Neural progenitor cell (in vitro differentiated cells): ENCODE measurements around the gene KCNH1. TPM values are rescaled to one million over a fixed set of nuclear protein-coding genes. Genes with fewer than 3 reads are reported as not detected.

Source experiments
- DNase-seq: peaks from one replicate; pipeline ENCODE4 v3.0.0-alpha.2; 2016; ENCODE audit warnings: low spot score
- H2AFZ ChIP-seq: fragments of 200-600 bp; sonication (generic); replicated peaks from 2 replicates; pipeline ENCODE4 v1.6.1; 2016; ENCODE audit warnings: antibody characterized with exemption
- H3F3A ChIP-seq: fragments of 200-600 bp; sonication (generic); 2 replicates; pipeline ENCODE4 v1.6.1; 2016; ENCODE audit warnings: antibody characterized with exemption, low read depth
- H3K27ac ChIP-seq: fragments of 200-600 bp; sonication (generic); 2 replicates; pipeline ENCODE4 v1.5.1; 2016; ENCODE audit warnings: mild to moderate bottlenecking
- H3K27me3 ChIP-seq: fragments of 200-600 bp; sonication (generic); 2 replicates; pipeline ENCODE4 v1.6.1; 2016; ENCODE audit warnings: mild to moderate bottlenecking, moderate library complexity
- H3K36me3 ChIP-seq: fragments of 200-600 bp; sonication (generic); 2 replicates; pipeline ENCODE4 v1.5.1; 2016
- H3K4me1 ChIP-seq: fragments of 200-600 bp; sonication (generic); 2 replicates; pipeline ENCODE4 v1.6.1; 2016; ENCODE audit warnings: mixed run types
- H3K4me2 ChIP-seq: fragments of 200-600 bp; sonication (generic); 2 replicates; pipeline ENCODE4 v1.6.1; 2016
- H3K4me3 ChIP-seq: fragments of 200-600 bp; sonication (generic); 2 replicates; pipeline ENCODE4 v1.5.1; 2016
- H3K79me2 ChIP-seq: fragments of 200-600 bp; sonication (generic); 2 replicates; pipeline ENCODE4 v1.6.1; 2016; ENCODE audit warnings: low read depth
- H3K9ac ChIP-seq: fragments of 200-600 bp; sonication (generic); 2 replicates; pipeline ENCODE4 v1.6.1; 2016
- H3K9me3 ChIP-seq: fragments of 200-600 bp; sonication (generic); 2 replicates; pipeline ENCODE4 v1.5.1; 2016; ENCODE audit warnings: low read depth
- H4K20me1 ChIP-seq: fragments of 200-600 bp; sonication (generic); 2 replicates; pipeline ENCODE4 v1.6.1; 2016; ENCODE audit warnings: low read depth
- H3K27ac Mint-ChIP-seq: 3 replicates; pipeline ENCODE4 v1.8.0; 2021; ENCODE audit warnings: mixed read lengths
- H3K27me3 Mint-ChIP-seq: 2 replicates; pipeline ENCODE4 v1.8.0; 2022; ENCODE audit warnings: low read depth, mild to moderate bottlenecking, inconsistent platforms, moderate library complexity, mixed read lengths; ENCODE audit not compliant: insufficient read depth
- H3K36me3 Mint-ChIP-seq: 3 replicates; pipeline ENCODE4 v1.8.0; 2021; ENCODE audit warnings: mixed read lengths
- H3K4me1 Mint-ChIP-seq: 3 replicates; pipeline ENCODE4 v1.8.0; 2021; ENCODE audit warnings: mixed read lengths
- H3K4me3 Mint-ChIP-seq: 3 replicates; pipeline ENCODE4 v1.8.0; 2021; ENCODE audit warnings: mild to moderate bottlenecking, moderate library complexity, mixed read lengths
- H3K9me3 Mint-ChIP-seq: 3 replicates; pipeline ENCODE4 v1.8.0; 2020; ENCODE audit warnings: mixed read lengths
- EZH2 ChIP-seq: fragments of 200-600 bp; sonication (generic); IDR thresholded peaks from 2 replicates; pipeline ENCODE4 v1.6.1; 2017; ENCODE audit warnings: antibody characterized with exemption, mild to moderate bottlenecking, moderate library complexity
- EZH2phosphoT487 ChIP-seq: fragments of 200-600 bp; sonication (generic); IDR thresholded peaks from 2 replicates; pipeline ENCODE4 v1.6.1; 2017; ENCODE audit warnings: antibody characterized with exemption
- total RNA-seq: library from RNA; depleted of rRNA; stranded (reverse); fragments of >200 nt; gene quantifications from 2 replicates; pipeline ENCODE4 v1.2.3, GENCODE V29; 2015; ENCODE audit warnings: low replicate concordance
- TF ChIP-seq, protein P1 (sequence below): fragments of 200-600 bp; sonication (generic); IDR thresholded peaks from 2 replicates; pipeline ENCODE4 v1.5.1; 2017; ENCODE audit warnings: antibody characterized with exemption, mild to moderate bottlenecking

KCNH1 gene
- total RNA-seq, 1 donor from 2014 or later: 1.6 TPM

DNA sequence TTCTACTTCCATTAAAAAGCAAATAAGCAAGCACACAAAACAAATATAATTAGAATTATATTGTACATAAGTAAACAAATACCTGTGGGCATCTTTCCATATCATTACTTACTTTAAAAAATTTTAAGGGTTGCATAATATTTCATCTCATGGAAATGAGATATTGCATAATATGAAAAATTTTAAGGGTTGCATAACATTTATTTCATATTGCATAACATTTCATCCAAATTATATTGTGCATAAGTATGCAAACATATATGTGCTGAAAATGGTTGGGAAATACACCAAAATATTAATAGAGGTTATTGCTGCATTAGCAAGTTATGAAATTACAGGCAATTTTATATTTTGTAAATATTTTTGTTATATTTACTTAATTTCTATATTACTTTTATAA, 213.7 kb downstream of the KCNH1 start:
- H3K27ac Mint-ChIP-seq: no peak overlapping the region
- Histone ChIP-seq H3K4me2 (no peak overlapping the region), H3K4me1 (peaks cover 24% of the 10 kb centered on the region), H3K9ac (no peak overlapping the region), H3K36me3 (no peaks in the 10 kb centered on the region), H2AFZ (no peak overlapping the region), H3F3A (peaks cover 20% of the 10 kb centered on the region), H3K9me3 (no peaks in the 10 kb centered on the region), H3K27ac (no peak overlapping the region), H4K20me1 (no peaks in the 10 kb centered on the region), H3K4me3 (no peak overlapping the region), H3K79me2 (no peaks in the 10 kb centered on the region), H3K27me3 (no peaks in the 10 kb centered on the region)
- TF ChIP-seq EZH2phosphoT487 (no peak), EZH2 (no peak)
- TF ChIP-seq, protein P1, sequence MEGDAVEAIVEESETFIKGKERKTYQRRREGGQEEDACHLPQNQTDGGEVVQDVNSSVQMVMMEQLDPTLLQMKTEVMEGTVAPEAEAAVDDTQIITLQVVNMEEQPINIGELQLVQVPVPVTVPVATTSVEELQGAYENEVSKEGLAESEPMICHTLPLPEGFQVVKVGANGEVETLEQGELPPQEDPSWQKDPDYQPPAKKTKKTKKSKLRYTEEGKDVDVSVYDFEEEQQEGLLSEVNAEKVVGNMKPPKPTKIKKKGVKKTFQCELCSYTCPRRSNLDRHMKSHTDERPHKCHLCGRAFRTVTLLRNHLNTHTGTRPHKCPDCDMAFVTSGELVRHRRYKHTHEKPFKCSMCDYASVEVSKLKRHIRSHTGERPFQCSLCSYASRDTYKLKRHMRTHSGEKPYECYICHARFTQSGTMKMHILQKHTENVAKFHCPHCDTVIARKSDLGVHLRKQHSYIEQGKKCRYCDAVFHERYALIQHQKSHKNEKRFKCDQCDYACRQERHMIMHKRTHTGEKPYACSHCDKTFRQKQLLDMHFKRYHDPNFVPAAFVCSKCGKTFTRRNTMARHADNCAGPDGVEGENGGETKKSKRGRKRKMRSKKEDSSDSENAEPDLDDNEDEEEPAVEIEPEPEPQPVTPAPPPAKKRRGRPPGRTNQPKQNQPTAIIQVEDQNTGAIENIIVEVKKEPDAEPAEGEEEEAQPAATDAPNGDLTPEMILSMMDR: no peak
- H3K9me3 Mint-ChIP-seq: no peaks in the 10 kb centered on the region
- H3K36me3 Mint-ChIP-seq: no peaks in the 10 kb centered on the region
- peaks cover 8% of the 10 kb centered on the region for H3K4me1 Mint-ChIP-seq
- no peak for DNase-seq
- peaks cover 2% of the 10 kb centered on the region for H3K27me3 Mint-ChIP-seq
- no peak overlapping the region for H3K4me3 Mint-ChIP-seq

DNA sequence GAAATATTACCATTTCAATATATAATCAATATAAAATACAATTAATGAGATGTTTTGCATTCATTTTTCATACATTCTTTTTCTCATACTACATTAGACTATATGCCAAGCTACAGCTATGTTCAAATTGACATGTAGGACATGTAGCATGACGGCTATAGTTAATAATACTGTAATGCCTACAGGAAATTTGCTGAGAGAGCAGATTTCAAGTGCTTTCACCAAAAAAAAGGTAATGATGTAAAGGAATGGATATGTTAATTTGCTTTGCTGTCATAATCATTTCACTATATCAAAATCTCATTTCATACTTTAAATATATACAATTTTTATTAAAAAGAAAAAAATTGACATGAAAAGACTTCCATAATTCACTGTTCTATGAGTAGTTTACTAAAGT, 215.1 kb downstream of the KCNH1 start:
- no peaks in the 10 kb centered on the region for H3K27me3 ChIP-seq
- no peaks in the 10 kb centered on the region for H3K36me3 Mint-ChIP-seq
- H3K36me3 ChIP-seq: no peaks in the 10 kb centered on the region
- H3K79me2 ChIP-seq: no peaks in the 10 kb centered on the region
- H3K27ac ChIP-seq: peak overlapping the region; percentile 91
- peaks cover 2% of the 10 kb centered on the region for H3K27me3 Mint-ChIP-seq
- H3K4me3 ChIP-seq: no peak overlapping the region
- H3K9me3 Mint-ChIP-seq: no peaks in the 10 kb centered on the region
- H3K4me1 Mint-ChIP-seq: peaks cover 8% of the 10 kb centered on the region
- H3K27ac Mint-ChIP-seq: no peak overlapping the region
- no peak for TF ChIP-seq EZH2
- TF ChIP-seq EZH2phosphoT487: no peak
- H3K9me3 ChIP-seq: no peaks in the 10 kb centered on the region
- no peak overlapping the region for H2AFZ ChIP-seq
- H4K20me1 ChIP-seq: no peaks in the 10 kb centered on the region
- DNase-seq: no peak
- no peak overlapping the region for H3K9ac ChIP-seq
- no peak overlapping the region for H3K4me2 ChIP-seq
- H3F3A ChIP-seq: peaks cover 20% of the 10 kb centered on the region
- no peak overlapping the region for H3K4me3 Mint-ChIP-seq
- H3K4me1 ChIP-seq: peaks cover 24% of the 10 kb centered on the region

DNA sequence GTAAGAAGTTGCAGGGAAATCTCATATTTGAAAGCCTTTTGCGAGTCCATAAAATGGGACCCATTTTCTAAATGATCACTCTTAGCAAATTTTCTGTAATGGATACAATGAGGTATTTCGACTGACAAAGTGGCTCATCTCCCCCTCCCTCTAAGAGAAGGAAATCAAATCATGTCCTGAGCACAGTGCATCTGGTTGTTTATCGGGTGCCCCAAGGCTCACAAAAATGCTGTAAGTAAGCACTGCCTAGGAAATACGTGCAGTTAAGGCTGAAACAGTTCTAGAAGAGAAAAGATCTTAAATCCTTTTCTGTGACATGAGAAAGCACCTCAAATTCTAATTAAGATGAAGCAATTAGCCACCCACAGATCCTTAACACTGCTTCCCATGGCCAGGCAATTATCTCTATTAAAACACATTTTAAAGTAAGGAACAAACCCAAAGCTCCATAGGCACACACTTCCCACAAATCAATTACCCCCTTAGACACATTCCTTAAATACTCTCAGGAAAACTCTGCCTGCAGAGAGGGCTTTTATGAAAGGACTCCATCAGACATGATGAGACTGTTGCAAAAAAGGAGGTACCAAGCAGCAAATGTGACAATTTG, 216.3 kb downstream of the KCNH1 start:
- H3K36me3 ChIP-seq: no peaks in the 10 kb centered on the region
- H3K4me2 ChIP-seq: peak overlapping the region; percentile 57
- H3K4me3 Mint-ChIP-seq: no peak overlapping the region
- peaks cover 24% of the 10 kb centered on the region for H3K4me1 ChIP-seq
- no peak overlapping the region for H3K27ac Mint-ChIP-seq
- peak overlapping the region; percentile 7 for H2AFZ ChIP-seq
- no peaks in the 10 kb centered on the region for H3K36me3 Mint-ChIP-seq
- no peak overlapping the region for H3K4me3 ChIP-seq
- no peaks in the 10 kb centered on the region for H3K27me3 ChIP-seq
- TF ChIP-seq EZH2phosphoT487: no peak
- TF ChIP-seq, protein P1: no peak
- no peak overlapping the region for H3K9ac ChIP-seq
- no peaks in the 10 kb centered on the region for H3K79me2 ChIP-seq
- H3K27me3 Mint-ChIP-seq: peaks cover 2% of the 10 kb centered on the region
- H3K9me3 Mint-ChIP-seq: no peaks in the 10 kb centered on the region
- no peaks in the 10 kb centered on the region for H4K20me1 ChIP-seq
- peaks cover 8% of the 10 kb centered on the region for H3K4me1 Mint-ChIP-seq
- H3K9me3 ChIP-seq: no peaks in the 10 kb centered on the region
- peak; percentile 64 for DNase-seq
- H3K27ac ChIP-seq: peak overlapping the region; percentile 91
- peaks cover 20% of the 10 kb centered on the region for H3F3A ChIP-seq

DNA sequence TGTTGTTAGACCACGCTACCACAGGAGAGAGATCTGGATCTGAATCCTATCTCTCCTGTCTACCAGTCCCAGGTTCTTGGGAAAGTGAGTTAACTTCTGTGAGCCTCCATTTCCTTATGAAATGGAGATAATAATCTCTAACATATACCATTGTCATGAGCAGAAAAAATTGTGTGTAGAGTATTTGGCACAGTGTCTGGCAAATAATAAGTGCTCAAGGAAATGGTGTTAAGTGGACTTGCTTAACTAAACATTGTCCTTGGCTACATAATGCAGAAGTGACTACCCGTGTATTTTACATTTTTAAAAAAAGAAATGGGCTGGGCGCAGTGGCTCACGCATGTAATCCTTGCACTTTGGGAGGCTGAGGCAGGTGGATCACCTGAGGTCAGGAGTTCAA, 217.4 kb downstream of the KCNH1 start:
- Mint-ChIP-seq H3K27ac (no peak overlapping the region), H3K36me3 (no peaks in the 10 kb centered on the region), H3K4me3 (no peak overlapping the region), H3K27me3 (peaks cover 2% of the 10 kb centered on the region), H3K9me3 (no peaks in the 10 kb centered on the region), H3K4me1 (peaks cover 8% of the 10 kb centered on the region)
- TF ChIP-seq EZH2phosphoT487 (no peak), EZH2 (no peak)
- TF ChIP-seq, protein P1: no peak
- Histone ChIP-seq H3K4me1 (peaks cover 27% of the 10 kb centered on the region), H4K20me1 (no peaks in the 10 kb centered on the region), H3K9ac (no peak overlapping the region), H3K4me2 (no peak overlapping the region), H3K79me2 (no peaks in the 10 kb centered on the region), H3K4me3 (no peak overlapping the region), H2AFZ (peak overlapping the region; percentile 68), H3K9me3 (no peaks in the 10 kb centered on the region), H3K36me3 (no peaks in the 10 kb centered on the region), H3K27ac (no peak overlapping the region), H3K27me3 (no peaks in the 10 kb centered on the region), H3F3A (peaks cover 20% of the 10 kb centered on the region)
- DNase-seq: no peak
